ENCODE results near the gene RASGEF1B. TPM values are rescaled to one million over a fixed set of nuclear protein-coding genes. Genes with fewer than 3 reads are reported as not detected.

Gene RASGEF1B
- total and polyA plus RNA-seq, 12 donors: 1.3 to 8.1 (median 3.4) TPM

GRCh38 chr4:81506731-81507130 is 35.0 kb upstream of the RASGEF1B start:
- no peaks in the 10 kb centered on the region for H3K36me3 ChIP-seq
- no peak for ATAC-seq
- no peak for DNase-seq
- intact Hi-C loops (cut with DNase I): loop anchor here in 1 of 10 donors (2.0 kb wide), 1 partner anchor 40 kb away; no protein-coding TSS in a partner anchor
- H3K27ac ChIP-seq: peak overlapping the region in 1 of 10 donors; percentile 81
- H3K27me3 ChIP-seq: no peaks in the 10 kb centered on the region
- WGBS, 2 donors: 97 to 98% methylated on average over 2 of the region's 2 CpGs
- H3K9me3 ChIP-seq: no peaks in the 10 kb centered on the region
- no peak overlapping the region for H3K4me3 ChIP-seq
- TF ChIP-seq CTCF (IDR thresholded peaks at IDR 0.05): no peak
- H3K4me1 ChIP-seq: peaks cover 0 to 53% (median 7%) of the 10 kb centered on the region in 9 donors

GRCh38 chr4:81505726-81506125 is 34.0 kb upstream of the RASGEF1B start:
- intact Hi-C loops (cut with DNase I): loop anchor here in 1 of 10 donors (2.0 kb wide), 1 partner anchor 41 kb away; no protein-coding TSS in a partner anchor
- Histone ChIP-seq H3K36me3 (no peaks in the 10 kb centered on the region), H3K9me3 (no peaks in the 10 kb centered on the region), H3K4me1 (peaks cover 0 to 53% (median 7%) of the 10 kb centered on the region in 9 donors), H3K27ac (peak overlapping the region in 9 of 10 donors; percentile 22 to 81 (median 55)), H3K4me3 (peak overlapping the region in 3 of 10 donors; percentile 0 to 14 (median 13)), H3K27me3 (no peaks in the 10 kb centered on the region)
- TF ChIP-seq CTCF (IDR thresholded peaks at IDR 0.05): no peak
- no peak for ATAC-seq
- 79 to 91% methylated on average over 2 of the region's 2 CpGs for WGBS, 2 donors
- DNase-seq: no peak

- Histone ChIP-seq H3K4me1 (peaks cover 0 to 52% (median 7%) of the 10 kb centered on the region in 9 donors), H3K27ac (peak overlapping the region; percentile 22 to 81 (median 57)), H3K27me3 (no peaks in the 10 kb centered on the region), H3K36me3 (no peaks in the 10 kb centered on the region), H3K4me3 (peak overlapping the region in 4 of 10 donors; percentile 0 to 14 (median 12)), H3K9me3 (no peaks in the 10 kb centered on the region)
- intact Hi-C loops (cut with DNase I): no loop called here
- peak; percentile 50 to 91 (median 84) for ATAC-seq
- WGBS, 2 donors: 49 to 65% methylated on average over 8 of the region's 8 CpGs
- DNase-seq: peak; percentile 48 to 60
- peak in 2 of 9 donors; percentile 5 to 16 for TF ChIP-seq CTCF (IDR thresholded peaks at IDR 0.05)
Observed at GRCh38 chr4:81505004-81505598, 33.4 kb upstream of the RASGEF1B start.

- intact Hi-C loops (cut with DNase I): no loop called here
- Histone ChIP-seq H3K27me3 (no peaks in the 10 kb centered on the region), H3K36me3 (no peaks in the 10 kb centered on the region), H3K27ac (peak overlapping the region in 8 of 10 donors; percentile 6 to 81 (median 59)), H3K9me3 (no peaks in the 10 kb centered on the region), H3K4me1 (peaks cover 0 to 45% (median 7%) of the 10 kb centered on the region in 9 donors), H3K4me3 (no peak overlapping the region)
- DNase-seq: no peak
- no peak for TF ChIP-seq CTCF (IDR thresholded peaks at IDR 0.05)
- 83 to 85% methylated on average over 6 of the region's 6 CpGs for WGBS, 2 donors
- peak in 5 of 8 donors; percentile 25 to 62 (median 54) for ATAC-seq
Observed at GRCh38 chr4:81504112-81505003, 32.7 kb upstream of the RASGEF1B start.
